ENCODE measurements around the gene GFPT2.

The GFPT2 gene

DNA sequence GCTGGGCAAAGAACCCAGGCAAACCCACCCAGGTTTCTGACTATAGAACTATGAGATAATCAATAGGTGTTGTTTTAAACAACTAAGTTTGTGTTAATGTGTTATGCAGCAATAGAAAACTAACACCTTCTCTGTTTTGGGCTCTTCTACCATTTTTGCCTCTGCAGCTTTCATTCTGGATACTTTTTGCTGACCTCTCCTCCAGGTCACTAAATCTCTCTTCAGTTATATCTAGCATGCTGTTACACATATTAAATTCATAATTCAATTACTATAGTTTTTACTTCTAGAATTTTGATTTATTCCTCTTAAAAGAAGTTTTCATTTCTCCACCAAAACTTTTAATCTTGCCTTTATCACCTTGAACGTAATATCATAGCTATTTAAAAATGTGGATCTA, 78.4 kb downstream of the GFPT2 start:
- DNase-seq (ENCODE audit: low read depth), result no peak
- TF ChIP-seq, protein P1, sequence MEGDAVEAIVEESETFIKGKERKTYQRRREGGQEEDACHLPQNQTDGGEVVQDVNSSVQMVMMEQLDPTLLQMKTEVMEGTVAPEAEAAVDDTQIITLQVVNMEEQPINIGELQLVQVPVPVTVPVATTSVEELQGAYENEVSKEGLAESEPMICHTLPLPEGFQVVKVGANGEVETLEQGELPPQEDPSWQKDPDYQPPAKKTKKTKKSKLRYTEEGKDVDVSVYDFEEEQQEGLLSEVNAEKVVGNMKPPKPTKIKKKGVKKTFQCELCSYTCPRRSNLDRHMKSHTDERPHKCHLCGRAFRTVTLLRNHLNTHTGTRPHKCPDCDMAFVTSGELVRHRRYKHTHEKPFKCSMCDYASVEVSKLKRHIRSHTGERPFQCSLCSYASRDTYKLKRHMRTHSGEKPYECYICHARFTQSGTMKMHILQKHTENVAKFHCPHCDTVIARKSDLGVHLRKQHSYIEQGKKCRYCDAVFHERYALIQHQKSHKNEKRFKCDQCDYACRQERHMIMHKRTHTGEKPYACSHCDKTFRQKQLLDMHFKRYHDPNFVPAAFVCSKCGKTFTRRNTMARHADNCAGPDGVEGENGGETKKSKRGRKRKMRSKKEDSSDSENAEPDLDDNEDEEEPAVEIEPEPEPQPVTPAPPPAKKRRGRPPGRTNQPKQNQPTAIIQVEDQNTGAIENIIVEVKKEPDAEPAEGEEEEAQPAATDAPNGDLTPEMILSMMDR (IDR thresholded peaks at IDR 0.05; ENCODE audit: insufficient read depth, low read depth, low read length, missing control alignments), result no peak
- H3K4me3 ChIP-seq (ENCODE audit: low read length), result no peak overlapping the region

DNA sequence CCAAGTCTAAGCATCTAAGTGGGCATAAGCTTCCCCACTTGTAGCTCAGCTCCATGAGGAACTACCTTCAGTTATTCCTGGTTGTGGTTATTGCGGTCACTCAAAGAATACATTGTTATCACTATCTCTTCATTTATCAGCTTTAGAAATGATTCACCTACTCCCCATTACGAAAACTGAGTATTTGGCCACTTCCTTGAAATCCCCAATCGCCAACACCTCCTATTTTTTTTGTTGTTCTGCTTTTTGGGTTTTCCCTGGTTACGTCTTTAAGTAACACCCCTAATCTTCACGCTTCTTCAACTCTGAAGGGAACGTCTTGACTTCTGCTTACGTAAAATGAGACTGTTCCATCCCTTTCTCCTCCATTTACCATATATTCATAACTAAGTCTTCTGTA, 81.9 kb downstream of the GFPT2 start:
- DNase-seq (ENCODE audit: low read depth), result no peak
- TF ChIP-seq, protein P1 (IDR thresholded peaks at IDR 0.05; ENCODE audit: insufficient read depth, low read depth, low read length, missing control alignments), result no peak
- H3K4me3 ChIP-seq (ENCODE audit: low read length), result no peak overlapping the region

DNA sequence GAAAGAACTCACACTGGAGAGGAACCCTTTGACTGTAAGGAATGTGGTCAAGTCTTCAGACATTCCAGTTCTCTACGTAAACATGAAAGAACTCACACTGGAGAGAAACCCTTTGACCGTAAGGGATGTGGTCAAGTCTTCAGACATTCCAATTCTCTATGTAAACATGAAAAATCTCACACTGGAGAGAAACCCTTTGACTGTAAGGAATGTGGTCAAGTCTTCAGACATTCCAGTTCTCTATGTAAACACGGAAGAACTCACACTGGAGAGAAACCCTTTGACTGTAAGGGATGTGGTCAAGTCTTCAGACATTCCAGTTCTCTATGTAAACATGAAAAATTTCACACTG, 93.9 kb downstream of the GFPT2 start:
- TF ChIP-seq, protein P1 (IDR thresholded peaks at IDR 0.05; ENCODE audit: insufficient read depth, low read depth, low read length, missing control alignments), result no peak
- no peak overlapping the region for H3K4me3 ChIP-seq (ENCODE audit: low read length)
- DNase-seq (ENCODE audit: low read depth), result no peak

DNA sequence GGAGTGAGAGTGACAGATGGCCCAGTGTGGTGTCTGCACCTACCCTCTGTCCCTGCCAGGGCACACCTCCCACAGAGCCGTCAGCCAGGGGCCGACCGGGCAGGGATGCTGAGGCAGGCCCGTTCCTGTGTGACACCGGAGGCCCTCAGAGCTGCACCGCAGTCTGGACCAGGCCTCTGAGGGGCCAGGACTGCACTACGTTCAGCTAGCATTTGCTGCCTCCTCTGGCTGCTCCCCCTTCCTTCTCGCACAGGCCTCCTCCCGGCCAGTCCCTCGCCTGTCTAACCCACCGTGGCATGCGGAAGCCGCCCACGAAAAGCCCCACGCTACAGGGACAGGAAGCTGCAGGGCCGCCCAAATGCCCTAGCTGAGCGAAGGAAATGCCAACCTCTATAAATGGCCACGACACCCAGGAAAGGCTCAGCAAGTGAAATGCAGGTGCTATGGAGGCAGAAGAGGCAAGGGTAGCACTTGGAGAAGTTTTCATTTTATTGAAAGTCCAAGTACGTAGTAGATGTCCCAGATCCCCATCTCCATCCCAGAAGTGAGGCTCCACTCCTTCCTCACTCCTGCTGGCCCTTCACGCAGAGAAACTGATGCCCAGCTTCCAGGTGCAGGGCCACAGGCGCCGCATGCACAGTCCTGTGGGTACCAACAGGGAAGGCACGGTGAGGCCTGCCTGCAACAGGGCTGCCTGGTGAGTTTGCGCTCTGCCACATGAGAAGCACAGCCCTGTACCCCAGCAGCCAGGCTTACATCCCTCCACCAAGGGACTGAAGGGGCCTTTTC, 99.9 kb downstream of the GFPT2 start:
- TF ChIP-seq, protein P1 (IDR thresholded peaks at IDR 0.05; ENCODE audit: insufficient read depth, low read depth, low read length, missing control alignments), result no peak
- no peak for DNase-seq (ENCODE audit: low read depth)
- H3K4me3 ChIP-seq (ENCODE audit: low read length), result no peak overlapping the region

DNA sequence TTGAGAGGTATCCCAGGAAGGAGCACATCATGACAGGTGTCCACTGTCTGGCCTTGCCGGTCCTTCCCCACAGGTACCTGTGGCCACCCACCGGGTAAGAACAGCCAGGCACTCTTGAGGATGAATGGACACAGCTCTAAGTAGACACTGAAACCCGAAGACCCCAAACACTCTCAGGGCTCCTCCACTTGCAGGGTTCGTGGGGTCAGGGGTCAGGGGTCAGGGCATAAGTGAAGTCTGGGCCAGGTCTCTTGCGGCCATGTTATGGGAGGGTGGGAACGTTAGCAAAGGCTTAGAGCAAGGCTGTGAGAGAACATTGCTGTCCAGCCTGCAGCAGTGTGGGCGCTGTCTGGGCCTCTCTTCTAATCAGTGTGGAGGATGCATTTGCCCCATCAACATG, 101.2 kb downstream of the GFPT2 start:
- TF ChIP-seq, protein P1 (IDR thresholded peaks at IDR 0.05; ENCODE audit: insufficient read depth, low read depth, low read length, missing control alignments), result no peak
- DNase-seq (ENCODE audit: low read depth), result no peak
- no peak overlapping the region for H3K4me3 ChIP-seq (ENCODE audit: low read length)

DNA sequence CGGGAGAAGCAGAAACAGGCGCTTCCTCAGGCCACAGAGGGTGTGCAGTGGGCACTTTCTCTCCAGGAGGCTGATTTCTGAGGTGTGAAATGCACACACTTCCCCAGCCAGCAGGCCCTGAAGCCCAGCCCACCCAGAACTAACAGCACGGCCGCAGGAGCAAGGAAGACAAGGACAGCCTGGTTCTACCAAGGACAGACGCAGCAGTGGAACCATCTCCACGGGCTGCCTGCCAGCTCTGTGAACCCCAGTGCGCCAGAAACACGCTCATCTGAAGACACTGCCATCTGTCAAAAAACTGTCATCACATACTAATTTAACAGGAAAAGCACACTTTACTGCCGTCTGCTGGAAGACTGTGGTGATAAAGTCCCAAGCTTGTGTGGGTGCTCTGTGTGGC, 102.0 kb downstream of the GFPT2 start:
- TF ChIP-seq, protein P1 (IDR thresholded peaks at IDR 0.05; ENCODE audit: insufficient read depth, low read depth, low read length, missing control alignments), result no peak
- H3K4me3 ChIP-seq (ENCODE audit: low read length), result no peak overlapping the region
- DNase-seq (ENCODE audit: low read depth), result no peak

Measured in epithelial cell of esophagus (primary cell).